CD4-positive, alpha-beta T cell (primary cell): ENCODE measurements around the gene OCA2. TPM values are rescaled to one million over a fixed set of nuclear protein-coding genes. Genes with fewer than 3 reads are reported as not detected.

Source experiments
- ATAC-seq: fragments of 200-7000 bp; cut with Tn5 transposase; one replicate; pipeline ENCODE4 v1.10.0; 2022; ENCODE audit warnings: mild to moderate bottlenecking; ENCODE audit not compliant: poor library complexity
- CTCF ChIA-PET: fragments of 350-600 bp; sonication (Branson Sonifier 250); formaldehyde crosslinking; loops from one replicate; lab custom pipeline; 2021; ENCODE audit warnings: antibody characterized with exemption, inconsistent platforms; lab: Charles Lee
- POLR2A ChIA-PET: fragments of 350-600 bp; sonication (Branson Sonifier 250); formaldehyde crosslinking; loops from one replicate; lab custom pipeline; 2021; ENCODE audit warnings: antibody characterized with exemption, inconsistent platforms; lab: Charles Lee
- DNase-seq, 14 experiments: peaks; one replicate each; pipeline ENCODE4 v3.0.0-alpha.2; 2013 to 2020; ENCODE audit warnings: mixed read lengths in 2 of 14
- H3K27ac ChIP-seq, 2 donors: one replicate each; pipeline versions ENCODE4 v1.5.1 to v1.7.0; 2013; ENCODE audit warnings: low read length in 2 of 2, low read depth in 1 of 2, mild to moderate bottlenecking in 1 of 2
- H3K27me3 ChIP-seq, 2 experiments: 1 replicate in 1 of 2; 2 replicates in 1 of 2; pipeline versions ENCODE4 v1.6.1 to v1.7.0; 2013; ENCODE audit warnings: low read length in 2 of 2, control low read depth in 1 of 2, mild to moderate bottlenecking in 1 of 2, moderate library complexity in 1 of 2; ENCODE audit not compliant: insufficient read depth in 2 of 2, control insufficient read depth in 1 of 2
- H3K36me3 ChIP-seq: one replicate; pipeline ENCODE4 v1.6.1; 2013; ENCODE audit warnings: low read length, control low read depth; ENCODE audit not compliant: insufficient read depth
- H3K4me1 ChIP-seq: one replicate; pipeline ENCODE4 v1.6.1; 2013; ENCODE audit warnings: low read length, control low read depth; ENCODE audit not compliant: insufficient read depth
- H3K4me3 ChIP-seq: one replicate; pipeline ENCODE4 v1.5.1; 2013; ENCODE audit warnings: mild to moderate bottlenecking, low read length, moderate library complexity
- H3K9me3 ChIP-seq, 2 experiments: 1 replicate in 1 of 2; 2 replicates in 1 of 2; pipeline versions ENCODE4 v1.6.1 to v1.7.0; 2013; ENCODE audit warnings: low read length in 2 of 2, mild to moderate bottlenecking in 2 of 2, control low read depth in 1 of 2, moderate library complexity in 1 of 2; ENCODE audit not compliant: control insufficient read depth in 1 of 2, insufficient read depth in 1 of 2
- H3K27ac Mint-ChIP-seq: one replicate; pipeline ENCODE4 v1.8.0; 2020; ENCODE audit warnings: mixed read lengths
- H3K27me3 Mint-ChIP-seq: one replicate; pipeline ENCODE4 v1.8.0; 2021; ENCODE audit warnings: mixed read lengths
- H3K36me3 Mint-ChIP-seq: one replicate; pipeline ENCODE4 v1.8.0; 2021; ENCODE audit warnings: low read depth, mixed read lengths
- H3K4me1 Mint-ChIP-seq: one replicate; pipeline ENCODE4 v1.8.0; 2021; ENCODE audit warnings: low read depth, mixed read lengths
- H3K4me3 Mint-ChIP-seq: one replicate; pipeline ENCODE4 v1.8.0; 2020; ENCODE audit warnings: mild to moderate bottlenecking, mixed read lengths
- H3K9me3 Mint-ChIP-seq: one replicate; pipeline ENCODE4 v1.8.0; 2020; ENCODE audit warnings: mixed read lengths
- intact Hi-C, 2 experiments: fragments of 100-400 bp; cut with DNase I in 1 of 2; cut with micrococcal nuclease in 1 of 2; formaldehyde crosslinking; loops; one replicate each; pipeline versions ENCODE4 v1.15.1 to v1.9.0; 2023 to 2025; cut with DNase I, micrococcal nuclease
- total RNA-seq, 174 experiments: library from RNA in 2 of 174; stranded (reverse) in 2 of 174; gene quantifications; one replicate each; pipeline ENCODE4 v1.2.3 and lab custom pipeline; 2021 to 2026
- TF ChIP-seq, protein P1 (sequence below): fragments of 200-600 bp; IDR thresholded peaks from one replicate; pipeline ENCODE4 v1.8.0; 2022; ENCODE audit warnings: antibody characterized with exemption, mild to moderate bottlenecking

Gene OCA2
- total RNA-seq, 2 experiments from 2014 or later, result not detected

DNA sequence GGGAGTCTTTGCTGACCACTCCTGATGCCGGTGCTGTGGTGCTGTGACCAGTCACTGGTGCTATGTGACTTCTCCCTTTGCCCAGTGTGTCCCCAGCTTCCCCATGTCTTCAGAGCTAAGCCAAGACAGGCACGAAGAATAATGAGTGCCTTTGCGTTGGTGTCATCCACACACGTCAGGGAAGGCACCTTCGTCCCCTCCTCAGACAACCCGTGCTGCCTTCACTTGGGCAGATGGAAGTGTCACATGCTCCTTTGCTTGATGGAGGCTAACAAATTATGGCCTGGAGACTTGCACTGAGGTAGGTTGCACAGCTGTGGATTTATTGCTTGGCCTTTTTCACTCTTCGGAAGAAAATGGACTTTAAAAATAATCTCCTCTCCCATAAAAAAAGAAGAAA, 291.8 kb downstream of the OCA2 start:
- TF ChIP-seq, protein P1, sequence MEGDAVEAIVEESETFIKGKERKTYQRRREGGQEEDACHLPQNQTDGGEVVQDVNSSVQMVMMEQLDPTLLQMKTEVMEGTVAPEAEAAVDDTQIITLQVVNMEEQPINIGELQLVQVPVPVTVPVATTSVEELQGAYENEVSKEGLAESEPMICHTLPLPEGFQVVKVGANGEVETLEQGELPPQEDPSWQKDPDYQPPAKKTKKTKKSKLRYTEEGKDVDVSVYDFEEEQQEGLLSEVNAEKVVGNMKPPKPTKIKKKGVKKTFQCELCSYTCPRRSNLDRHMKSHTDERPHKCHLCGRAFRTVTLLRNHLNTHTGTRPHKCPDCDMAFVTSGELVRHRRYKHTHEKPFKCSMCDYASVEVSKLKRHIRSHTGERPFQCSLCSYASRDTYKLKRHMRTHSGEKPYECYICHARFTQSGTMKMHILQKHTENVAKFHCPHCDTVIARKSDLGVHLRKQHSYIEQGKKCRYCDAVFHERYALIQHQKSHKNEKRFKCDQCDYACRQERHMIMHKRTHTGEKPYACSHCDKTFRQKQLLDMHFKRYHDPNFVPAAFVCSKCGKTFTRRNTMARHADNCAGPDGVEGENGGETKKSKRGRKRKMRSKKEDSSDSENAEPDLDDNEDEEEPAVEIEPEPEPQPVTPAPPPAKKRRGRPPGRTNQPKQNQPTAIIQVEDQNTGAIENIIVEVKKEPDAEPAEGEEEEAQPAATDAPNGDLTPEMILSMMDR, result no peak
- intact Hi-C loops, result no loop called here
- no peak overlapping the region for H3K27ac Mint-ChIP-seq
- peaks cover 2% of the 10 kb centered on the region for H3K9me3 Mint-ChIP-seq
- H3K4me3 Mint-ChIP-seq, result no peak overlapping the region
- no peaks in the 10 kb centered on the region for H3K36me3 ChIP-seq
- no peaks in the 10 kb centered on the region for H3K4me1 ChIP-seq
- DNase-seq (no peak), ATAC-seq (no peak)
- H3K9me3 ChIP-seq, result peaks cover 0 to 41% of the 10 kb centered on the region in 2 experiments
- CTCF ChIA-PET, result no interaction called here
- H3K4me1 Mint-ChIP-seq, result no peaks in the 10 kb centered on the region
- H3K27me3 ChIP-seq, result no peaks in the 10 kb centered on the region
- no peak overlapping the region for H3K27ac ChIP-seq
- POLR2A ChIA-PET, result no interaction called here
- H3K4me3 ChIP-seq, result no peak overlapping the region
- H3K27me3 Mint-ChIP-seq, result no peaks in the 10 kb centered on the region
- H3K36me3 Mint-ChIP-seq, result no peaks in the 10 kb centered on the region

DNA sequence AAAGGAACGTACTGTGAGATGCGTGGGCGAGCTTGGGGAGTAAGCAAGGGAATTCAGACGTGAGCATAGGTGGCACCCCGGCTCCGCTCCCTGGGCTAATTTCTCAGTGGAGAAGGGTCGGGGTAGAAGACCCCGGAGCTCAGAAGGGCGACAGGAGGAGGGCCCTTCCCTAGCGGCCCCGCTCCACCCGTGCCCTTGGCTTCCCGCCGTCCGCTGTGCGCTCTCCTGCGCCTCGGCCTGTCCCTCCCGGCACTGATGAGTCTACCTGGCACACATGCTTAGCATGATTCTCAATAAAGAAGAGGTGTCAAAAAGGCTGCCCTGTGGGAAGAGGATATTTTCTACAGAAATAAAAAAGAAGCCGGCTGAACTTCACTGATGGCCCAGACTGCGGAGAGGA, 292.7 kb downstream of the OCA2 start:
- CTCF ChIA-PET, result no interaction called here
- H3K27me3 Mint-ChIP-seq, result no peaks in the 10 kb centered on the region
- POLR2A ChIA-PET, result no interaction called here

DNA sequence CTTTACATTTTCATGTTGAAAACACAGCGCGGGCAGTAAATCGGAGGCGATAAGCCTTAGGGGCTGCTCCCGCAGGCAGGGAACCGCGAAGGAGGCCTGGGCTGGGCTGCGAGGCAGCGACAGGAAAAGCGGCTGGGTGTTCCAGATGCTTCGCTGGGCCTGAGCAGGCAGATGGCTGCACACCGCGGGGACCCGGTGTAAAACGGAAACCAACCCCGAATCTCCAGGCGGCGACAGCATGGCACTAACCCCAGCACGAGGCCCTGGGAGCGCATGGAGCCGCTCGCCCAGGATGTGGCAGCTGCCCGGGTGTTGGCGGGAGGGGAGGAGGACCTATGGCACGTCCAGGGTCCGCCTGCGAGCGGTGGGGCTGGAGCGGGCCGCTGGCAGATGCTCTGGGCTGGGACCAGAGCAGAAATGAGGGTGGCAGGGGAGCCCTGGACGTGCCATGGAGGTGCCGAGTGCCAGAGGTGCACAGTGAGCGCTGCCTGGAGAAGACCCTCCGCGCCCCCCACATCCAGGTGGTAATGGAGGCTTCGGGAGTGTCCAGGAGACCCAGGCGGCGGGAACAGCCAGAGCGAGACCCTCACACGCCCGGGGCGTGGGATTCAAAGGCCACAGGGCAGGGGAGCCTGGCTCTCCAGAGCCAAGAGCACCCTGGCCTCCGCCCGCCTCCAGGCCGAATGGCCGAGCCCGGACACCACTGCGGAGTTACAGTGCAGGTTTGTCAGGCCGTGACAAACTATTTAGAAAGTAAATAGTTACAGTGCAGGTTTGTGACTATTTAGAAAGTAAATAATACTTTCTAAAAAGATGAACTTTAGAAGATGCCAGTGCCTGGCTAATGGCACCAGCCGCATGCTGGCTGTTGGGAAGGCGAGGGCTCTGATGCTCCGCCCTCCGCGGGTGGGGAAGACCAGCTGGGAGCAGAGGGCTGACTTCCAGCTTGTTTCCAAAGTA, 293.6 kb downstream of the OCA2 start:
- no peaks in the 10 kb centered on the region for H3K27me3 Mint-ChIP-seq
- no peaks in the 10 kb centered on the region for H3K36me3 ChIP-seq
- TF ChIP-seq, protein P1, result no peak
- H3K27ac ChIP-seq, result no peak overlapping the region
- no peaks in the 10 kb centered on the region for H3K27me3 ChIP-seq
- no peak overlapping the region for H3K27ac Mint-ChIP-seq
- no peaks in the 10 kb centered on the region for H3K4me1 Mint-ChIP-seq
- no peak for DNase-seq
- POLR2A ChIA-PET, result no interaction called here
- H3K4me3 Mint-ChIP-seq, result no peak overlapping the region
- no peaks in the 10 kb centered on the region for H3K4me1 ChIP-seq
- CTCF ChIA-PET, result no interaction called here
- no peak for ATAC-seq
- no peak overlapping the region for H3K4me3 ChIP-seq
- no peaks in the 10 kb centered on the region for H3K36me3 Mint-ChIP-seq
- peaks cover 0 to 41% of the 10 kb centered on the region in 2 experiments for H3K9me3 ChIP-seq
- H3K9me3 Mint-ChIP-seq, result peaks cover 2% of the 10 kb centered on the region
- intact Hi-C loops, result no loop called here

More for the DNA sequence above, 292.7 kb downstream of the OCA2 start:
- H3K27ac ChIP-seq, result no peak overlapping the region
- Mint-ChIP-seq H3K4me1 (no peaks in the 10 kb centered on the region), H3K9me3 (peaks cover 2% of the 10 kb centered on the region), H3K36me3 (no peaks in the 10 kb centered on the region), H3K27ac (no peak overlapping the region), H3K4me3 (no peak overlapping the region)
- no peaks in the 10 kb centered on the region for H3K27me3 ChIP-seq
- H3K36me3 ChIP-seq, result no peaks in the 10 kb centered on the region
- TF ChIP-seq, protein P1, result no peak
- H3K9me3 ChIP-seq, result peaks cover 0 to 41% of the 10 kb centered on the region in 2 experiments
- H3K4me3 ChIP-seq, result no peak overlapping the region
- intact Hi-C loops, result no loop called here
- DNase-seq (no peak), ATAC-seq (no peak)
- no peaks in the 10 kb centered on the region for H3K4me1 ChIP-seq
